ENCODE results near the gene AP3B1.
"Not testable (repeated sequence)": the region's sequence is repeated elsewhere in the genome, so short reads cannot be mapped to it uniquely, and the experiment has no call there.

The AP3B1 gene

GRCh38 chr5:78204241-78204640 lies 90.3 kb downstream of the AP3B1 start:
- no peak overlapping the region for H3K4me3 ChIP-seq (ENCODE audit: low read length)
- H2BK5ac ChIP-seq (ENCODE audit: low read length) = no peak overlapping the region
- peak; percentile 25 for DNase-seq
- no peak overlapping the region for H2AK5ac ChIP-seq (ENCODE audit: low read length)
- no peak overlapping the region for H3K4ac ChIP-seq (ENCODE audit: low read depth, low read length)
- WGBS (ENCODE audit: extremely low coverage, insufficient coverage, low lambda C conversion rate) = no CpG with 5 or more reads among the region's 2 CpGs
- no peaks in the 10 kb centered on the region for H3K79me1 ChIP-seq (ENCODE audit: low read length)
- no peaks in the 10 kb centered on the region for H3K79me2 ChIP-seq (ENCODE audit: control insufficient read depth, insufficient read depth, low read length)
- H4K5ac ChIP-seq (ENCODE audit: low read length) = no peak overlapping the region
- H3K27ac ChIP-seq (ENCODE audit: low read depth, low read length) = no peak overlapping the region
- no peaks in the 10 kb centered on the region for H3K27me3 ChIP-seq (ENCODE audit: insufficient read depth, low read length, poor library complexity)
- H3K4me1 ChIP-seq (ENCODE audit: control insufficient read depth, low read depth, low read length) = no peaks in the 10 kb centered on the region
- no peak overlapping the region for H2BK120ac ChIP-seq (ENCODE audit: low read depth, low read length)
- no peak overlapping the region for H3K18ac ChIP-seq (ENCODE audit: low read length)
- no peak overlapping the region for H3K4me2 ChIP-seq (ENCODE audit: low read length)
- H3K36me3 ChIP-seq (ENCODE audit: control insufficient read depth, insufficient read depth, low read length) = no peaks in the 10 kb centered on the region
- H4K8ac ChIP-seq (ENCODE audit: low read depth, low read length) = no peak overlapping the region
- no peak overlapping the region for H2BK15ac ChIP-seq (replicated peaks; ENCODE audit: low read depth)
- H3K56ac ChIP-seq (ENCODE audit: low read length) = no peak overlapping the region
- H3K9ac ChIP-seq (ENCODE audit: low read length) = no peak overlapping the region
- no peak overlapping the region for H3K23ac ChIP-seq (ENCODE audit: low read length)

- no peak overlapping the region for H2BK15ac ChIP-seq (replicated peaks; ENCODE audit: low read depth)
- no peak overlapping the region for H2AK5ac ChIP-seq (ENCODE audit: low read length)
- no peak overlapping the region for H3K56ac ChIP-seq (ENCODE audit: low read length)
- no peak overlapping the region for H3K9ac ChIP-seq (ENCODE audit: low read length)
- H3K79me2 ChIP-seq (ENCODE audit: control insufficient read depth, insufficient read depth, low read length) = no peaks in the 10 kb centered on the region
- no peak overlapping the region for H3K4me3 ChIP-seq (ENCODE audit: low read length)
- H3K4ac ChIP-seq (ENCODE audit: low read depth, low read length) = no peak overlapping the region
- no peak overlapping the region for H4K5ac ChIP-seq (ENCODE audit: low read length)
- H3K27ac ChIP-seq (ENCODE audit: low read depth, low read length) = no peak overlapping the region
- H3K23ac ChIP-seq (ENCODE audit: low read length) = no peak overlapping the region
- H3K36me3 ChIP-seq (ENCODE audit: control insufficient read depth, insufficient read depth, low read length) = no peaks in the 10 kb centered on the region
- H3K79me1 ChIP-seq (ENCODE audit: low read length) = no peaks in the 10 kb centered on the region
- H3K18ac ChIP-seq (ENCODE audit: low read length) = no peak overlapping the region
- H3K27me3 ChIP-seq (ENCODE audit: insufficient read depth, low read length, poor library complexity) = no peaks in the 10 kb centered on the region
- WGBS (ENCODE audit: extremely low coverage, insufficient coverage, low lambda C conversion rate) = no CpG with 5 or more reads among the region's 2 CpGs
- DNase-seq = no peak
- H3K4me1 ChIP-seq (ENCODE audit: control insufficient read depth, low read depth, low read length) = no peaks in the 10 kb centered on the region
- H2BK120ac ChIP-seq (ENCODE audit: low read depth, low read length) = no peak overlapping the region
- H2BK5ac ChIP-seq (ENCODE audit: low read length) = no peak overlapping the region
- H4K8ac ChIP-seq (ENCODE audit: low read depth, low read length) = no peak overlapping the region
- H3K4me2 ChIP-seq (ENCODE audit: low read length) = no peak overlapping the region
These were observed 90.7 kb downstream of the AP3B1 start for GRCh38 chr5:78203815-78204214.

DNA sequence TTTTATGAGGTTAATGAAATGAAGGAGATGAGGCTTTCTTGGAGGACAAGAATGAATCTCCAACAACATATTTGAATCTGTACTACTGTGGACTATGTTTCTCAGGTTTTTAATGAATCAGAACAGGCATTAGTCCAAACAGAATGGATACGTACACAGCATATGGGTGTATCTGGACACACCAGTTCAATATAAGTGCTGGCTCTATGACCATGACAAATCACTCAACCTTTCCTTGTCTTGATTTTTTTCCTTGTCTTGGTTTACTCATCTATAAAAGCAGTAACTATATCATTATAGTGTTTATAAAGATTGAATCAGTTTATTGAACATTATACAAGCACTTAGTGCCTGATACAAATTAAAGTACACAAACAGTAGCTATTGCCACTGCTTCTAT lies 104.1 kb downstream of the AP3B1 start:
- Histone ChIP-seq H4K8ac (ENCODE audit: low read depth, low read length) (no peak overlapping the region), H3K23ac (ENCODE audit: low read length) (no peak overlapping the region), H2BK120ac (ENCODE audit: low read depth, low read length) (no peak overlapping the region), H3K4ac (ENCODE audit: low read depth, low read length) (no peak overlapping the region), H3K27ac (ENCODE audit: low read depth, low read length) (no peak overlapping the region), H3K4me3 (ENCODE audit: low read length) (no peak overlapping the region), H2AK5ac (ENCODE audit: low read length) (no peak overlapping the region), H2BK15ac (replicated peaks; ENCODE audit: low read depth) (no peak overlapping the region), H3K79me1 (ENCODE audit: low read length) (no peaks in the 10 kb centered on the region), H3K9ac (ENCODE audit: low read length) (no peak overlapping the region), H3K36me3 (ENCODE audit: control insufficient read depth, insufficient read depth, low read length) (no peaks in the 10 kb centered on the region), H3K18ac (ENCODE audit: low read length) (no peak overlapping the region), H4K5ac (ENCODE audit: low read length) (no peak overlapping the region), H3K79me2 (ENCODE audit: control insufficient read depth, insufficient read depth, low read length) (no peaks in the 10 kb centered on the region), H3K4me2 (ENCODE audit: low read length) (no peak overlapping the region), H2BK5ac (ENCODE audit: low read length) (no peak overlapping the region), H3K27me3 (ENCODE audit: insufficient read depth, low read length, poor library complexity) (no peaks in the 10 kb centered on the region), H3K56ac (ENCODE audit: low read length) (no peak overlapping the region), H3K4me1 (ENCODE audit: control insufficient read depth, low read depth, low read length) (no peaks in the 10 kb centered on the region)
- no peak for DNase-seq
- no CpG with 5 or more reads among the region's 1 CpG for WGBS (ENCODE audit: extremely low coverage, insufficient coverage, low lambda C conversion rate)

GRCh38 chr5:78188681-78189080 lies 105.8 kb downstream of the AP3B1 start:
- H3K18ac ChIP-seq (ENCODE audit: low read length); H3K4me2 ChIP-seq (ENCODE audit: low read length); H3K27me3 ChIP-seq (ENCODE audit: insufficient read depth, low read length, poor library complexity); DNase-seq; H3K36me3 ChIP-seq (ENCODE audit: control insufficient read depth, insufficient read depth, low read length); H2BK120ac ChIP-seq (ENCODE audit: low read depth, low read length); H3K27ac ChIP-seq (ENCODE audit: low read depth, low read length); H4K5ac ChIP-seq (ENCODE audit: low read length); H4K8ac ChIP-seq (ENCODE audit: low read depth, low read length); H3K4me3 ChIP-seq (ENCODE audit: low read length); H3K79me1 ChIP-seq (ENCODE audit: low read length); H2BK5ac ChIP-seq (ENCODE audit: low read length); H3K79me2 ChIP-seq (ENCODE audit: control insufficient read depth, insufficient read depth, low read length); H2AK5ac ChIP-seq (ENCODE audit: low read length); H3K4me1 ChIP-seq (ENCODE audit: control insufficient read depth, low read depth, low read length); H3K56ac ChIP-seq (ENCODE audit: low read length); H3K23ac ChIP-seq (ENCODE audit: low read length); H2BK15ac ChIP-seq (replicated peaks; ENCODE audit: low read depth); H3K4ac ChIP-seq (ENCODE audit: low read depth, low read length); H3K9ac ChIP-seq (ENCODE audit: low read length): not testable (repeated sequence)
- WGBS (ENCODE audit: extremely low coverage, insufficient coverage, low lambda C conversion rate) = no CpG with 5 or more reads among the region's 4 CpGs

- no peak overlapping the region for H2BK120ac ChIP-seq (ENCODE audit: low read depth, low read length)
- H3K4me2 ChIP-seq (ENCODE audit: low read length) = no peak overlapping the region
- H2BK15ac ChIP-seq (replicated peaks; ENCODE audit: low read depth) = no peak overlapping the region
- no peaks in the 10 kb centered on the region for H3K79me2 ChIP-seq (ENCODE audit: control insufficient read depth, insufficient read depth, low read length)
- no peak overlapping the region for H3K9ac ChIP-seq (ENCODE audit: low read length)
- no peak overlapping the region for H2BK5ac ChIP-seq (ENCODE audit: low read length)
- no peak overlapping the region for H3K4me3 ChIP-seq (ENCODE audit: low read length)
- DNase-seq = no peak
- no peaks in the 10 kb centered on the region for H3K4me1 ChIP-seq (ENCODE audit: control insufficient read depth, low read depth, low read length)
- H3K18ac ChIP-seq (ENCODE audit: low read length) = no peak overlapping the region
- H3K27ac ChIP-seq (ENCODE audit: low read depth, low read length) = no peak overlapping the region
- H3K79me1 ChIP-seq (ENCODE audit: low read length) = peaks cover 2% of the 10 kb centered on the region
- no peak overlapping the region for H3K4ac ChIP-seq (ENCODE audit: low read depth, low read length)
- no peaks in the 10 kb centered on the region for H3K36me3 ChIP-seq (ENCODE audit: control insufficient read depth, insufficient read depth, low read length)
- no peak overlapping the region for H3K56ac ChIP-seq (ENCODE audit: low read length)
- no peak overlapping the region for H2AK5ac ChIP-seq (ENCODE audit: low read length)
- H3K23ac ChIP-seq (ENCODE audit: low read length) = no peak overlapping the region
- no peaks in the 10 kb centered on the region for H3K27me3 ChIP-seq (ENCODE audit: insufficient read depth, low read length, poor library complexity)
- H4K5ac ChIP-seq (ENCODE audit: low read length) = no peak overlapping the region
- H4K8ac ChIP-seq (ENCODE audit: low read depth, low read length) = no peak overlapping the region
These were observed 107.3 kb downstream of the AP3B1 start for GRCh38 chr5:78187172-78187571.

GRCh38 chr5:78182838-78183237 lies 111.7 kb downstream of the AP3B1 start:
- Histone ChIP-seq H3K23ac (ENCODE audit: low read length) (no peak overlapping the region), H2BK120ac (ENCODE audit: low read depth, low read length) (no peak overlapping the region), H4K8ac (ENCODE audit: low read depth, low read length) (no peak overlapping the region), H2BK15ac (replicated peaks; ENCODE audit: low read depth) (no peak overlapping the region), H3K9ac (ENCODE audit: low read length) (no peak overlapping the region), H2AK5ac (ENCODE audit: low read length) (no peak overlapping the region), H3K79me2 (ENCODE audit: control insufficient read depth, insufficient read depth, low read length) (no peaks in the 10 kb centered on the region), H3K79me1 (ENCODE audit: low read length) (peaks cover 2% of the 10 kb centered on the region), H3K4me2 (ENCODE audit: low read length) (no peak overlapping the region), H3K27ac (ENCODE audit: low read depth, low read length) (no peak overlapping the region), H3K27me3 (ENCODE audit: insufficient read depth, low read length, poor library complexity) (no peaks in the 10 kb centered on the region), H4K5ac (ENCODE audit: low read length) (no peak overlapping the region), H3K4me3 (ENCODE audit: low read length) (no peak overlapping the region), H3K4me1 (ENCODE audit: control insufficient read depth, low read depth, low read length) (no peaks in the 10 kb centered on the region), H3K4ac (ENCODE audit: low read depth, low read length) (no peak overlapping the region), H3K36me3 (ENCODE audit: control insufficient read depth, insufficient read depth, low read length) (no peaks in the 10 kb centered on the region), H2BK5ac (ENCODE audit: low read length) (no peak overlapping the region), H3K18ac (ENCODE audit: low read length) (no peak overlapping the region), H3K56ac (ENCODE audit: low read length) (no peak overlapping the region)
- WGBS (ENCODE audit: extremely low coverage, insufficient coverage, low lambda C conversion rate) = no CpG with 5 or more reads among the region's 3 CpGs
- DNase-seq = peak; percentile 28

All from mesendoderm (in vitro differentiated cells).